T follicular helper cell (primary cell): ENCODE data around the gene SCG2.
"Not testable (repeated sequence)": the region's sequence is repeated elsewhere in the genome, so short reads cannot be mapped to it uniquely, and the experiment has no call there.

Experiments
- DNase-seq: peaks from one replicate; pipeline ENCODE4 v3.0.0-alpha.2; 2020; ENCODE audit warnings: low read depth

Gene SCG2

GRCh38 chr2:223613017-223613950 lies 11.1 kb upstream of the SCG2 start:
- DNase-seq, result no peak

- DNase-seq, result no peak
Measured at GRCh38 chr2:223612501-223612900, 10.3 kb upstream of the SCG2 start.

GRCh38 chr2:223611061-223611460 lies 8.9 kb upstream of the SCG2 start:
- DNase-seq, result no peak

GRCh38 chr2:223607476-223607875 lies 5.3 kb upstream of the SCG2 start:
- DNase-seq, result no peak

- DNase-seq, result no peak
Measured at GRCh38 chr2:223606946-223607345, 4.8 kb upstream of the SCG2 start.

GRCh38 chr2:223604231-223604630 lies 2.1 kb upstream of the SCG2 start:
- no peak for DNase-seq

GRCh38 chr2:223602972-223603371 lies 811 bp upstream of the SCG2 start:
- no peak for DNase-seq

- no peak for DNase-seq
Measured at GRCh38 chr2:223601018-223601417, 1.1 kb downstream of the SCG2 start.

GRCh38 chr2:223599640-223600380 lies 2.4 kb downstream of the SCG2 start:
- no peak for DNase-seq

GRCh38 chr2:223598994-223599639 lies 3.0 kb downstream of the SCG2 start:
- no peak for DNase-seq

- DNase-seq, result no peak
Measured at GRCh38 chr2:223597076-223597475, 5.1 kb downstream of the SCG2 start.

GRCh38 chr2:223596208-223596607 lies 6.0 kb downstream of the SCG2 start:
- DNase-seq, result no peak

- DNase-seq, result no peak
Measured at GRCh38 chr2:223594831-223595230, 7.3 kb downstream of the SCG2 start.

- DNase-seq, result no peak
Measured at GRCh38 chr2:223594259-223594658, 7.9 kb downstream of the SCG2 start.

GRCh38 chr2:223592689-223593088 lies 9.5 kb downstream of the SCG2 start:
- DNase-seq, result not testable (repeated sequence)

- no peak for DNase-seq
Measured at GRCh38 chr2:223591596-223591995, 10.6 kb downstream of the SCG2 start.

- DNase-seq, result no peak
Measured at GRCh38 chr2:223590964-223591363, 11.2 kb downstream of the SCG2 start.

- no peak for DNase-seq
Measured at GRCh38 chr2:223589901-223590300, 12.3 kb downstream of the SCG2 start.

GRCh38 chr2:223588251-223588650 lies 13.9 kb downstream of the SCG2 start:
- no peak for DNase-seq

- no peak for DNase-seq
Measured at GRCh38 chr2:223587301-223587700, 14.9 kb downstream of the SCG2 start.

- no peak for DNase-seq
Measured at GRCh38 chr2:223586261-223586660, 15.9 kb downstream of the SCG2 start.

GRCh38 chr2:223585666-223586065 lies 16.5 kb downstream of the SCG2 start:
- no peak for DNase-seq

GRCh38 chr2:223582001-223582400 lies 20.2 kb downstream of the SCG2 start:
- no peak for DNase-seq
